HepG2 (cell line): ENCODE data around the gene ABCA8. TPM values are rescaled to one million over a fixed set of nuclear protein-coding genes. Genes with fewer than 3 reads are reported as not detected.

Experiments used
- ARNTL ChIP-seq: sonication (generic); formaldehyde crosslinking; IDR thresholded peaks from 2 replicates; pipeline ENCODE4 v1.4.0; 2020; ENCODE audit warnings: mild to moderate bottlenecking, missing genetic modification reagents
- ELF3 ChIP-seq: IDR thresholded peaks from 2 replicates; pipeline ENCODE4 v1.6.1; 2016; ENCODE audit warnings: missing genetic modification reagents, missing compliant biosample characterization
- HDAC1 ChIP-seq: sonication (generic); formaldehyde crosslinking; IDR thresholded peaks from 2 replicates; pipeline ENCODE4 v1.5.1; 2020; ENCODE audit warnings: mild to moderate bottlenecking, missing genetic modification reagents
- KDM4B ChIP-seq: sonication (generic); formaldehyde crosslinking; IDR thresholded peaks from 2 replicates; pipeline ENCODE4 v1.4.0; 2020; ENCODE audit warnings: missing genetic modification reagents
- MATR3 ChIP-seq: sonication (generic); formaldehyde crosslinking; IDR thresholded peaks from 2 replicates; pipeline ENCODE4 v1.4.0; 2020; ENCODE audit warnings: missing genetic modification reagents
- PHB2 ChIP-seq: fragments of 450-650 bp; IDR thresholded peaks from 2 replicates; pipeline ENCODE4 v1.6.1; 2018; ENCODE audit not compliant: partially characterized antibody
- POGZ ChIP-seq: sonication (generic); formaldehyde crosslinking; IDR thresholded peaks from 2 replicates; pipeline ENCODE4 v1.4.0; 2020; ENCODE audit warnings: mild to moderate bottlenecking, missing genetic modification reagents
- RFX3 ChIP-seq: IDR thresholded peaks from 2 replicates; pipeline ENCODE4 v1.6.1; 2016; ENCODE audit warnings: missing biosample characterization, missing genetic modification reagents
- SKI ChIP-seq: fragments of 450-650 bp; IDR thresholded peaks from one replicate; pipeline ENCODE4 v1.6.1; 2018; ENCODE audit warnings: mild to moderate bottlenecking; ENCODE audit not compliant: partially characterized antibody
- ZBTB40 ChIP-seq, 2 experiments: fragments of 450-650 bp in 1 of 2; sonication (generic) in 1 of 2; formaldehyde crosslinking in 1 of 2; IDR thresholded peaks; 2 replicates each; pipeline versions ENCODE4 v1.6.1 to v1.8.0; 2016 to 2022; ENCODE audit warnings: antibody characterized with exemption in 1 of 2, mild to moderate bottlenecking in 1 of 2, missing genetic modification reagents in 1 of 2
- ZFP37 ChIP-seq: sonication (generic); formaldehyde crosslinking; IDR thresholded peaks from 2 replicates; pipeline ENCODE4 v1.4.0; 2020; ENCODE audit warnings: missing genetic modification reagents, borderline replicate concordance
- ZKSCAN8 ChIP-seq: IDR thresholded peaks from 2 replicates; pipeline ENCODE4 v1.6.1; 2016; ENCODE audit warnings: borderline replicate concordance, missing genetic modification reagents, missing compliant biosample characterization
- ZNF496 ChIP-seq: sonication (generic); formaldehyde crosslinking; IDR thresholded peaks from 2 replicates; pipeline ENCODE4 v1.8.1; 2023; ENCODE audit warnings: mild to moderate bottlenecking, moderate library complexity, missing genetic modification reagents; ENCODE audit not compliant: insufficient replicate concordance
- ZNF589 ChIP-seq: sonication (generic); formaldehyde crosslinking; conservative IDR thresholded peaks from 2 replicates; pipeline ENCODE4 v1.8.0; 2022; ENCODE audit warnings: mild to moderate bottlenecking, moderate library complexity, missing genetic modification reagents
- ZNF629 ChIP-seq: sonication (generic); formaldehyde crosslinking; conservative IDR thresholded peaks from 2 replicates; pipeline ENCODE4 v1.5.0; 2020; ENCODE audit warnings: missing genetic modification reagents
- polyA plus RNA-seq, 8 experiments: library from polyadenylated mRNA; depleted of rRNA in 3 of 8; stranded (reverse) in 7 of 8; unstranded in 1 of 8; fragments of >200 nt; fragmentation: Illumina TruSeq in 4 of 8; extraction: Trizol in 4 of 8; gene quantifications; 2 replicates each; pipeline versions ENCODE4 v1.2.1 to v1.2.3, GENCODE V29; 2011 to 2016; ENCODE audit warnings: low read depth in 4 of 8, missing spikeins in 1 of 8, mixed read lengths in 1 of 8; ENCODE audit not compliant: insufficient read depth in 1 of 8
- total RNA-seq, 5 experiments: library from RNA; depleted of rRNA; stranded (reverse); fragments of >200 nt; fragmentation: Illumina TruSeq; extraction: Trizol; gene quantifications; 2 replicates each; pipeline ENCODE4 v1.2.3, GENCODE V29; 2016; ENCODE audit warnings: low read depth in 1 of 5
- TF ChIP-seq, protein P1 (sequence below): sonication (generic); formaldehyde crosslinking; conservative IDR thresholded peaks from 2 replicates; pipeline ENCODE4 v1.8.0; 2022; ENCODE audit warnings: mild to moderate bottlenecking, moderate library complexity, missing genetic modification reagents
- TF ChIP-seq, protein P2 (sequence below): sonication (generic); formaldehyde crosslinking; IDR thresholded peaks from 2 replicates; pipeline ENCODE4 v1.4.0; 2020; ENCODE audit warnings: missing genetic modification reagents, borderline replicate concordance

Gene ABCA8
- total and polyA plus RNA-seq, 2 of the 13 experiments (the other 11 are each of a cell fraction or from before 2014, with no cell fraction given), result 0.05 to 0.18 TPM

DNA sequence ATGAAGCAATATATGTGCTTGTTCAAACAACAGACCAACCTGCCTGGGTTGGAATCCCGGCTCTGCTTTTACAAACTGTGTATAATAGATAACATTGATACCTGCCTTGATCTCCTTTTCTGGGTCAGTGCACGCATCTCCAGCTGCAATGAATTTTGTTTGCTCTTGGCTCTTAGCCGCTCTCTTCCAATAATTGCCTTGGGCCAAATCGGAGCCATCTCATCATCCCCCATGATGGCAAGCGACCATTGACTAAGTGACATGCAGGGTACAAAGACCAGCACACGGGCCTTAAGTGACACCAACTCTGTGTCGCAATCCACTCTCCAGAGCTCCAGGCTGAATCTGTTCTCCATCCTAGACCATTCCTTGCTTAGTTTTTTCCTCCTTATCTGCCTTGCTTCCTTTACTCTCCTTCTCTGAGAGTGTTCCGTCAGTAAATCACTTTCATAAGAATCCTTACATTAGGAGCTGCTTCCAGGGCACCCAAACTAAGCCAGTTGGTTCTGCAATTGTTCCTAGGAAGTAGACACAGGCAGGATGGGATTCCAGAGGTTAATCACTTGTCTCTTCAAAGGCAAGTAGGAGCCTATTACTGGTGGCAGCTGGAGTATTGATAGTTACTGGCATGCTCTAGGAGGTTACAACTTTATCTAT lies 134.2 kb downstream of the ABCA8 start (continued):
- TF ChIP-seq ZBTB40 (IDR thresholded peaks at IDR 0.05) (no peak), ZBTB40 (CRISPR knock-in tag; IDR thresholded peaks at IDR 0.05) (peak; percentile 69; the same call in 1 of the 2 replicates), PHB2 (no peak), ZKSCAN8 (CRISPR knock-in tag) (peak; percentile 53; the same call in 1 of the 2 replicates), ZNF629 (CRISPR knock-in tag) (peak; percentile 50; the same call in 1 of the 2 replicates), SKI (no peak), ELF3 (CRISPR knock-in tag) (peak; percentile 54; the same call in 1 of the 2 replicates), MATR3 (CRISPR knock-in tag) (no peak), HDAC1 (CRISPR knock-in tag) (peak; percentile 63; the same call in 1 of the 2 replicates), KDM4B (CRISPR knock-in tag) (peak; percentile 60; the same call in 1 of the 2 replicates), ZNF496 (CRISPR knock-in tag) (no peak), ARNTL (CRISPR knock-in tag) (peak; percentile 66; the same call in 1 of the 2 replicates), RFX3 (CRISPR knock-in tag) (0 out of 2 replicates have a peak, but pooled peaks have one; percentile 35), ZNF589 (CRISPR knock-in tag) (0 out of 2 replicates have a peak, but pooled peaks have one; percentile 3), ZFP37 (peak; percentile 77; the same call in 1 of the 2 replicates), POGZ (CRISPR knock-in tag) (peak; percentile 94)
- TF ChIP-seq, protein P1, sequence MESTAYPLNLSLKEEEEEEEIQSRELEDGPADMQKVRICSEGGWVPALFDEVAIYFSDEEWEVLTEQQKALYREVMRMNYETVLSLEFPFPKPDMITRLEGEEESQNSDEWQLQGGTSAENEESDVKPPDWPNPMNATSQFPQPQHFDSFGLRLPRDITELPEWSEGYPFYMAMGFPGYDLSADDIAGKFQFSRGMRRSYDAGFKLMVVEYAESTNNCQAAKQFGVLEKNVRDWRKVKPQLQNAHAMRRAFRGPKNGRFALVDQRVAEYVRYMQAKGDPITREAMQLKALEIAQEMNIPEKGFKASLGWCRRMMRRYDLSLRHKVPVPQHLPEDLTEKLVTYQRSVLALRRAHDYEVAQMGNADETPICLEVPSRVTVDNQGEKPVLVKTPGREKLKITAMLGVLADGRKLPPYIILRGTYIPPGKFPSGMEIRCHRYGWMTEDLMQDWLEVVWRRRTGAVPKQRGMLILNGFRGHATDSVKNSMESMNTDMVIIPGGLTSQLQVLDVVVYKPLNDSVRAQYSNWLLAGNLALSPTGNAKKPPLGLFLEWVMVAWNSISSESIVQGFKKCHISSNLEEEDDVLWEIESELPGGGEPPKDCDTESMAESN (CRISPR knock-in tag), result peak; percentile 79
- TF ChIP-seq, protein P2, sequence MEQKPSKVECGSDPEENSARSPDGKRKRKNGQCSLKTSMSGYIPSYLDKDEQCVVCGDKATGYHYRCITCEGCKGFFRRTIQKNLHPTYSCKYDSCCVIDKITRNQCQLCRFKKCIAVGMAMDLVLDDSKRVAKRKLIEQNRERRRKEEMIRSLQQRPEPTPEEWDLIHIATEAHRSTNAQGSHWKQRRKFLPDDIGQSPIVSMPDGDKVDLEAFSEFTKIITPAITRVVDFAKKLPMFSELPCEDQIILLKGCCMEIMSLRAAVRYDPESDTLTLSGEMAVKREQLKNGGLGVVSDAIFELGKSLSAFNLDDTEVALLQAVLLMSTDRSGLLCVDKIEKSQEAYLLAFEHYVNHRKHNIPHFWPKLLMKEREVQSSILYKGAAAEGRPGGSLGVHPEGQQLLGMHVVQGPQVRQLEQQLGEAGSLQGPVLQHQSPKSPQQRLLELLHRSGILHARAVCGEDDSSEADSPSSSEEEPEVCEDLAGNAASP (CRISPR knock-in tag), result peak; percentile 98
